K562 (cell line): ENCODE measurements around the gene BMP8B. TPM values are rescaled to one million over a fixed set of nuclear protein-coding genes. Genes with fewer than 3 reads are reported as not detected.

Source experiments
- CBX2 ChIP-seq: fragments of 200-600 bp; sonication (generic); IDR thresholded peaks from one replicate; pipeline ENCODE4 v1.6.1; 2012; ENCODE audit warnings: mild to moderate bottlenecking, low read length, inconsistent platforms; ENCODE audit not compliant: insufficient read depth, poor library complexity, severe bottlenecking
- DPF2 ChIP-seq: fragments of 450-650 bp; IDR thresholded peaks from 2 replicates; pipeline ENCODE4 v1.6.1; 2016
- FOXJ2 ChIP-seq: fragments of 200-800 bp; sonication (Bioruptor generic); IDR thresholded peaks from 2 replicates; pipeline ENCODE4 v1.6.1; 2016; ENCODE audit warnings: missing genetic modification characterization, missing compliant biosample characterization
- JUN ChIP-seq, 2 experiments: sonication (generic) in 1 of 2; formaldehyde crosslinking in 1 of 2; IDR thresholded peaks; 2 replicates each; pipeline versions ENCODE4 v1.6.1 to v1.8.0; 2012 to 2022; ENCODE audit warnings: borderline replicate concordance in 2 of 2, mild to moderate bottlenecking in 2 of 2, improper control_type of control experiment in 1 of 2, low read depth in 1 of 2, low read length in 1 of 2, missing genetic modification reagents in 1 of 2
- L3MBTL2 ChIP-seq: fragments of 450-650 bp; IDR thresholded peaks from 2 replicates; pipeline ENCODE4 v1.6.1; 2016; ENCODE audit warnings: mild to moderate bottlenecking, moderate library complexity
- PHF8 ChIP-seq: fragments of 200-600 bp; sonication (generic); IDR thresholded peaks from 2 replicates; pipeline ENCODE4 v1.6.1; 2012; ENCODE audit warnings: mixed run types, mild to moderate bottlenecking, inconsistent platforms, low read length, moderate library complexity, borderline replicate concordance
- SAFB ChIP-seq: fragments of 200-400 bp; formaldehyde crosslinking; IDR thresholded peaks from 2 replicates; pipeline ENCODE4 v1.6.1; 2017; ENCODE audit warnings: low read depth, low read length, borderline replicate concordance
- SMARCE1 ChIP-seq: fragments of 450-650 bp; IDR thresholded peaks from 2 replicates; pipeline ENCODE4 v1.7.1; 2016; ENCODE audit warnings: mild to moderate bottlenecking
- SOX6 ChIP-seq: fragments of 450-650 bp; IDR thresholded peaks from 2 replicates; pipeline ENCODE4 v1.6.1; 2014; ENCODE audit warnings: mild to moderate bottlenecking
- YY1 ChIP-seq, 3 experiments: IDR thresholded peaks; 2 replicates each; pipeline ENCODE4 v1.6.1; 2011; ENCODE audit warnings: low read length in 2 of 3, mild to moderate bottlenecking in 2 of 3, moderate library complexity in 2 of 3, borderline replicate concordance in 1 of 3, control low read depth in 1 of 3, low read depth in 1 of 3; ENCODE audit not compliant: insufficient read depth in 3 of 3, insufficient replicate concordance in 2 of 3, control insufficient read depth in 1 of 3, insufficient read length in 1 of 3; ENCODE audit errors: extremely low read depth in 1 of 3
- ZBTB7A ChIP-seq: IDR thresholded peaks from 2 replicates; pipeline ENCODE4 v1.6.1; 2011; ENCODE audit warnings: low read depth, mild to moderate bottlenecking, low read length, moderate library complexity, borderline replicate concordance; ENCODE audit not compliant: control insufficient read depth
- ZEB2 ChIP-seq: fragments of 450-650 bp; IDR thresholded peaks from 2 replicates; pipeline ENCODE4 v1.6.1; 2016
- ZNF133 ChIP-seq: fragments of 250-450 bp; sonication (Bioruptor Pico); IDR thresholded peaks from 2 replicates; pipeline ENCODE4 v1.4.0; 2020; ENCODE audit warnings: mild to moderate bottlenecking
- ZNF699 ChIP-seq: fragments of 250-450 bp; sonication (Bioruptor Pico); IDR thresholded peaks from 2 replicates; pipeline ENCODE4 v1.8.0; 2021; ENCODE audit warnings: mild to moderate bottlenecking, moderate library complexity; ENCODE audit not compliant: insufficient replicate concordance
- ZNF75A ChIP-seq: fragments of 450-650 bp; formaldehyde crosslinking; IDR thresholded peaks from 2 replicates; pipeline ENCODE4 v1.4.0; 2020; ENCODE audit warnings: mild to moderate bottlenecking
- ZNF778 ChIP-seq: fragments of 450-650 bp; formaldehyde crosslinking; IDR thresholded peaks from 2 replicates; pipeline ENCODE4 v1.4.0; 2020; ENCODE audit warnings: mild to moderate bottlenecking, moderate library complexity
- polyA plus RNA-seq, 8 experiments: library from polyadenylated mRNA; depleted of rRNA in 4 of 8; stranded (reverse) in 5 of 8; unstranded in 3 of 8; fragments of >200 nt; fragmentation: Nextera tagmentation in 2 of 8; fragmentation: Illumina TruSeq in 1 of 8; extraction: Ambion mirVana in 2 of 8; extraction: Trizol in 1 of 8; gene quantifications; 2 replicates each; pipeline versions ENCODE4 v1.2.1 to v1.2.3, GENCODE V29; 2011 to 2014; ENCODE audit warnings: inconsistent platforms in 1 of 8, missing spikeins in 1 of 8
- total RNA-seq, 7 experiments: library from RNA; depleted of rRNA in 6 of 7; stranded (reverse); fragments of >200 nt in 6 of 7; fragmentation: Illumina TruSeq in 2 of 7; extraction: Trizol in 2 of 7; gene quantifications; 2 replicates each; pipeline versions ENCODE4 v1.2.1 to v1.2.3, GENCODE V29; 2011 to 2021; ENCODE audit warnings: low replicate concordance in 1 of 7
- TF ChIP-seq, protein P1 (sequence below), 2 experiments: fragments of 450-650 bp in 1 of 2; IDR thresholded peaks; 2 replicates each; pipeline ENCODE4 v1.6.1; 2011 to 2017; ENCODE audit warnings: low read depth in 2 of 2, antibody characterized with exemption in 1 of 2, borderline replicate concordance in 1 of 2, low read length in 1 of 2, mild to moderate bottlenecking in 1 of 2, mixed read lengths in 1 of 2; ENCODE audit not compliant: control insufficient read depth in 1 of 2
- TF ChIP-seq, protein P2 (sequence below), 2 experiments: IDR thresholded peaks; 2 replicates each; pipeline ENCODE4 v1.6.1; 2011; ENCODE audit warnings: borderline replicate concordance in 1 of 2, control low read depth in 1 of 2, low read depth in 1 of 2, low read length in 1 of 2, mild to moderate bottlenecking in 1 of 2, mixed read lengths in 1 of 2, moderate library complexity in 1 of 2; ENCODE audit not compliant: insufficient read depth in 1 of 2, insufficient read length in 1 of 2, poor library complexity in 1 of 2, severe bottlenecking in 1 of 2; ENCODE audit errors: extremely low read depth in 1 of 2
- TF ChIP-seq, protein P3 (sequence below): fragments of 250-450 bp; sonication (Bioruptor Pico); IDR thresholded peaks from 2 replicates; pipeline ENCODE4 v1.5.0; 2021; ENCODE audit warnings: mild to moderate bottlenecking, borderline replicate concordance

The BMP8B gene
- total and polyA plus RNA-seq, 9 of the 15 experiments (the other 6 are each of a cell fraction or from before 2014, with no cell fraction given) = 0.03 to 0.33 (median 0.14) TPM

DNA sequence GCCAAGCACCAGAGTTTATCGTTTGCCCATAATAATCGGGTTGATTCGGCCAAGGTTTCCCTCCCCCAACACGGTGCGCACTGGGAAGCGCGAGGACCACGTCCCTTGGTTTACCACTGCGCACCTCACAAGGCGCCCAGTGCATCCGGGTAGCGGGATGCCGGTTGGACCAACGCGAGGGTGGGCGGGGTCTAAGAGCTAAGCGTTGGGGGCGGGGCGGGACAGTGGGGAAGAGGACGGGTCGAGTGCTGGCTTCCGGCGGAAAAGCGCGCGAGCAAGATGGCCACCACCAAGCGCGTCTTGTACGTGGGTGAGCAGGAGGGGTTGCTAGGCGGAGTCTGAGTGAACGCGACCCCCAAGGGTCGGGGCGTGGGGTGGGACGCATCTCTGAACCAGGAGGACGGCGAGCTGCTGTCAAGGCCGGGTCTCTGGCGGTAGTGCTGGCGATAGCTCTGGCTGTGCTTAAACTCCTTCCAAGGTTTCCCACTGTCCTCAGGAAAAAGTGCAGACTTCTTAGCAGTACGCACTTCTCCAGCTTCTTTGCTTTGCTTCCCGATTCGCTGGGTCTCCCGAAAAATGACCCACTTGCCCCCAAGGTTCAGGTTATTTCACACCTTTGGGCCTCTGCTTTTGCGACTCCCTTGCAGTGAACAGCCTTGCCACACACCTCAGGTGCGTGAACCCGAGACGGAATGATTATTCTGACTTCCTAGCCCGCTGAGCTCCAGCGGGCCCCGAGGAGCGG, 49.9 kb downstream of the BMP8B start, which contains the start of gene PPIE (continued):
- TF ChIP-seq ZBTB7A = peak; percentile 87; the same call in 1 of the 2 replicates
- no peak for TF ChIP-seq CBX2
- TF ChIP-seq, protein P1, sequence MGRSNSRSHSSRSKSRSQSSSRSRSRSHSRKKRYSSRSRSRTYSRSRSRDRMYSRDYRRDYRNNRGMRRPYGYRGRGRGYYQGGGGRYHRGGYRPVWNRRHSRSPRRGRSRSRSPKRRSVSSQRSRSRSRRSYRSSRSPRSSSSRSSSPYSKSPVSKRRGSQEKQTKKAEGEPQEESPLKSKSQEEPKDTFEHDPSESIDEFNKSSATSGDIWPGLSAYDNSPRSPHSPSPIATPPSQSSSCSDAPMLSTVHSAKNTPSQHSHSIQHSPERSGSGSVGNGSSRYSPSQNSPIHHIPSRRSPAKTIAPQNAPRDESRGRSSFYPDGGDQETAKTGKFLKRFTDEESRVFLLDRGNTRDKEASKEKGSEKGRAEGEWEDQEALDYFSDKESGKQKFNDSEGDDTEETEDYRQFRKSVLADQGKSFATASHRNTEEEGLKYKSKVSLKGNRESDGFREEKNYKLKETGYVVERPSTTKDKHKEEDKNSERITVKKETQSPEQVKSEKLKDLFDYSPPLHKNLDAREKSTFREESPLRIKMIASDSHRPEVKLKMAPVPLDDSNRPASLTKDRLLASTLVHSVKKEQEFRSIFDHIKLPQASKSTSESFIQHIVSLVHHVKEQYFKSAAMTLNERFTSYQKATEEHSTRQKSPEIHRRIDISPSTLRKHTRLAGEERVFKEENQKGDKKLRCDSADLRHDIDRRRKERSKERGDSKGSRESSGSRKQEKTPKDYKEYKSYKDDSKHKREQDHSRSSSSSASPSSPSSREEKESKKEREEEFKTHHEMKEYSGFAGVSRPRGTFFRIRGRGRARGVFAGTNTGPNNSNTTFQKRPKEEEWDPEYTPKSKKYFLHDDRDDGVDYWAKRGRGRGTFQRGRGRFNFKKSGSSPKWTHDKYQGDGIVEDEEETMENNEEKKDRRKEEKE (IDR thresholded peaks at IDR 0.05; ENCODE audit: borderline replicate concordance in 1 of 2, control insufficient read depth in 1 of 2, low read depth in 2 of 2, low read length in 1 of 2) = no peak
- TF ChIP-seq PHF8 = peak; percentile 98
- no peak for TF ChIP-seq ZNF699 (CRISPR knock-in tag)
- TF ChIP-seq FOXJ2 = no peak
- TF ChIP-seq YY1 (IDR thresholded peaks at IDR 0.05; ENCODE audit: borderline replicate concordance in 1 of 3, control insufficient read depth in 1 of 3, extremely low read depth in 1 of 3, insufficient read depth in 3 of 3, insufficient read length in 1 of 3, insufficient replicate concordance in 2 of 3, low read depth in 1 of 3, low read length in 2 of 3) = peak; percentile 87 to 98 (median 96)
- TF ChIP-seq SOX6 = 0 out of 2 replicates have a peak, but pooled peaks have one; percentile 6
- no peak; the same call in 1 of the 2 replicates for TF ChIP-seq SAFB
- no peak for TF ChIP-seq JUN (IDR thresholded peaks at IDR 0.05; ENCODE audit: borderline replicate concordance, low read depth, low read length)
- no peak for TF ChIP-seq JUN (CRISPR knock-in tag; IDR thresholded peaks at IDR 0.05; ENCODE audit: borderline replicate concordance)
- TF ChIP-seq, protein P2, sequence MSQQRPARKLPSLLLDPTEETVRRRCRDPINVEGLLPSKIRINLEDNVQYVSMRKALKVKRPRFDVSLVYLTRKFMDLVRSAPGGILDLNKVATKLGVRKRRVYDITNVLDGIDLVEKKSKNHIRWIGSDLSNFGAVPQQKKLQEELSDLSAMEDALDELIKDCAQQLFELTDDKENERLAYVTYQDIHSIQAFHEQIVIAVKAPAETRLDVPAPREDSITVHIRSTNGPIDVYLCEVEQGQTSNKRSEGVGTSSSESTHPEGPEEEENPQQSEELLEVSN (IDR thresholded peaks at IDR 0.05; ENCODE audit: borderline replicate concordance in 1 of 2, extremely low read depth in 1 of 2, insufficient read depth in 1 of 2, insufficient read length in 1 of 2, low read depth in 1 of 2, low read length in 1 of 2, poor library complexity in 1 of 2, severe bottlenecking in 1 of 2) = peak; percentile 71 to 86
- TF ChIP-seq ZNF133 (CRISPR knock-in tag) = no peak
- TF ChIP-seq, protein P3, sequence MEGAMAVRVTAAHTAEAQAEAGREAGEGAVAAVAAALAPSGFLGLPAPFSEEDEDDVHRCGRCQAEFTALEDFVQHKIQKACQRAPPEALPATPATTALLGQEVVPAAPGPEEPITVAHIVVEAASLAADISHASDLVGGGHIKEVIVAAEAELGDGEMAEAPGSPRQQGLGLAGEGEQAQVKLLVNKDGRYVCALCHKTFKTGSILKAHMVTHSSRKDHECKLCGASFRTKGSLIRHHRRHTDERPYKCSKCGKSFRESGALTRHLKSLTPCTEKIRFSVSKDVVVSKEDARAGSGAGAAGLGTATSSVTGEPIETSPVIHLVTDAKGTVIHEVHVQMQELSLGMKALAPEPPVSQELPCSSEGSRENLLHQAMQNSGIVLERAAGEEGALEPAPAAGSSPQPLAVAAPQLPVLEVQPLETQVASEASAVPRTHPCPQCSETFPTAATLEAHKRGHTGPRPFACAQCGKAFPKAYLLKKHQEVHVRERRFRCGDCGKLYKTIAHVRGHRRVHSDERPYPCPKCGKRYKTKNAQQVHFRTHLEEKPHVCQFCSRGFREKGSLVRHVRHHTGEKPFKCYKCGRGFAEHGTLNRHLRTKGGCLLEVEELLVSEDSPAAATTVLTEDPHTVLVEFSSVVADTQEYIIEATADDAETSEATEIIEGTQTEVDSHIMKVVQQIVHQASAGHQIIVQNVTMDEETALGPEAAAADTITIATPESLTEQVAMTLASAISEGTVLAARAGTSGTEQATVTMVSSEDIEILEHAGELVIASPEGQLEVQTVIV (CRISPR knock-in tag) = no peak
- no peak for TF ChIP-seq ZEB2
- TF ChIP-seq ZNF75A (CRISPR knock-in tag) = no peak
- TF ChIP-seq L3MBTL2 = peak; percentile 86
- TF ChIP-seq SMARCE1 = 0 out of 2 replicates have a peak, but pooled peaks have one; percentile 13
- TF ChIP-seq DPF2 = no peak
- TF ChIP-seq ZNF778 (CRISPR knock-in tag) = no peak
